ENCODE measurements around the gene WDR43.

DNA sequence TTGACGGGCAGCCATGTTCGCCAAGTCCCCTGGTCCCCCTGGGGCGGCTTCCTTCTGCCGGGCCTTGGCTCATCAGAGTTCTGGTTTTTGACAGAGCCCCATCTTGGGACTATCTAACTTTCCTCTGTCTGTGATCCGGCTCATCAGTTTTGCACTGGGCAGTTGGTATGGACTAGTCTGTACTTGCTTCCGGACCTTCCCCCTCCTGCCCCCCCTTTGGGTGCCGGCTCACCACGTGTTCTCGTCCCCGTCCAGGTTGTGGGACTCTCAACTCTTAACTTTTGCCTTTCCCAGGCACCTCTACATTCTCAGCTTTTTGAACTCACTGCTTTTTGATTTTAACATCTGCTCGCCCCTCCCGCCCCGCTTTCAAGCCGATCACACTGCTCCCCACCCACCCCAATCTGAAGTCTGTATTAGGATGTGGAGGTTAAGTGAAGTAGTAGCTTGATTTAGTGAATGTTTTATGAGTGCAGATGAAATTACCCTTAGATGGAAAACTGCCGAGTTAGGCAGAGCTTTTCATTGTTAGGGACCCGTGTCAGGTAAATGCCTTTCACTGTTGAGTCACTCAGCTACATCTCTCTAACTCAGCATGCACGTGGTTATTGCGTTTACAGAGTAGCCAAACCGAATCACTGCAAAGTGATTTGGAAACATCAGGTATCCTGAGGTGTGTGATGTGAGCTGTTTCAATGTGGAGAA lies 874 bp downstream of the WDR43 start:
- TF ChIP-seq, protein P1, sequence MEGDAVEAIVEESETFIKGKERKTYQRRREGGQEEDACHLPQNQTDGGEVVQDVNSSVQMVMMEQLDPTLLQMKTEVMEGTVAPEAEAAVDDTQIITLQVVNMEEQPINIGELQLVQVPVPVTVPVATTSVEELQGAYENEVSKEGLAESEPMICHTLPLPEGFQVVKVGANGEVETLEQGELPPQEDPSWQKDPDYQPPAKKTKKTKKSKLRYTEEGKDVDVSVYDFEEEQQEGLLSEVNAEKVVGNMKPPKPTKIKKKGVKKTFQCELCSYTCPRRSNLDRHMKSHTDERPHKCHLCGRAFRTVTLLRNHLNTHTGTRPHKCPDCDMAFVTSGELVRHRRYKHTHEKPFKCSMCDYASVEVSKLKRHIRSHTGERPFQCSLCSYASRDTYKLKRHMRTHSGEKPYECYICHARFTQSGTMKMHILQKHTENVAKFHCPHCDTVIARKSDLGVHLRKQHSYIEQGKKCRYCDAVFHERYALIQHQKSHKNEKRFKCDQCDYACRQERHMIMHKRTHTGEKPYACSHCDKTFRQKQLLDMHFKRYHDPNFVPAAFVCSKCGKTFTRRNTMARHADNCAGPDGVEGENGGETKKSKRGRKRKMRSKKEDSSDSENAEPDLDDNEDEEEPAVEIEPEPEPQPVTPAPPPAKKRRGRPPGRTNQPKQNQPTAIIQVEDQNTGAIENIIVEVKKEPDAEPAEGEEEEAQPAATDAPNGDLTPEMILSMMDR (IDR thresholded peaks at IDR 0.05; ENCODE audit: low read depth, low read length), result no peak
- no peak for TF ChIP-seq POLR2A (IDR thresholded peaks at IDR 0.05; ENCODE audit: extremely low read depth, insufficient read length)
- TF ChIP-seq, protein P2, sequence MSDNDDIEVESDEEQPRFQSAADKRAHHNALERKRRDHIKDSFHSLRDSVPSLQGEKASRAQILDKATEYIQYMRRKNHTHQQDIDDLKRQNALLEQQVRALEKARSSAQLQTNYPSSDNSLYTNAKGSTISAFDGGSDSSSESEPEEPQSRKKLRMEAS (IDR thresholded peaks at IDR 0.05; ENCODE audit: low read depth, low read length), result peak; percentile 94

Measured in NB4 (cell line).